Hepatocyte (in vitro differentiated cells): Measurements from ENCODE around the gene SREBF1.

Experiments
- EZH2 ChIP-seq: fragments of 200-600 bp; sonication (generic); IDR thresholded peaks from 2 replicates; pipeline ENCODE4 v1.6.1; 2016; ENCODE audit warnings: antibody characterized with exemption, mild to moderate bottlenecking, borderline replicate concordance
- TF ChIP-seq, protein P1 (sequence below): fragments of 200-600 bp; sonication (generic); IDR thresholded peaks from 2 replicates; pipeline ENCODE4 v1.5.1; 2016; ENCODE audit warnings: antibody characterized with exemption, mild to moderate bottlenecking; ENCODE audit not compliant: poor library complexity

DNA sequence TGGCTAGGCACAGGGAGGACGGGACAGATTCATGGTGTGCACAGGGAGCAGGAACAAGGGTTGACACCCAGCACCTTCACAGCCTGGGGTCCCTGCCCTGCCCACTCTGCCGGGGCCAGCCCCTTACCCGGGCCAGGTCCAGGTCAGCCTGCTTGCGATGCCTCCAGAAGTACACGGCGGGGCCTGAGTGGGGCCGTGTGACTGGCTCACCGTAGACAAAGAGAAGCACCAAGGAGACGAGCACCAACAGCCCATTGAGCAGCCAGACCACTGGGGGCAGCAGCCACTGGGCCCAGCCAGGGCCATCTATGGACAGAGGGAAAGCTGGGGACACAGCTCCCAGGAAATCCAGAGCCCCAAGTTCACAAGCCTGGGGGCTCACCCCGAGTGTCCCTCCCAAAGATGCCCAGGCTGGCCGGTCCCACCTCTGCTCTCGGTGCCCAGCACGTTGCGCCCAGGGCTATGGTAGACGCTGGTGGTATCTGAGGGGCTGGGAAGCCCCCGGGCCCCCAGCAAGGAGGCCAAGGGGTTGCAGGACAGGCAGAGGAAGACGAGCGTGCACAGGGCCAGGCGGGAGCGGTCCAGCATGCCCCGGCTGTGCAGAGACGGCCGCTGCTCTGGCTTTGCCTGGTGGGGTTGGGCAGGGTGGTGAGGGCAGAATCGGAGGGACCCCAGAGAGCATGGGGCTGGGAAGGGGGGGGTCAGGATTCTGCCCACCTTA is 19.8 kb downstream of the SREBF1 start:
- TF ChIP-seq, protein P1, sequence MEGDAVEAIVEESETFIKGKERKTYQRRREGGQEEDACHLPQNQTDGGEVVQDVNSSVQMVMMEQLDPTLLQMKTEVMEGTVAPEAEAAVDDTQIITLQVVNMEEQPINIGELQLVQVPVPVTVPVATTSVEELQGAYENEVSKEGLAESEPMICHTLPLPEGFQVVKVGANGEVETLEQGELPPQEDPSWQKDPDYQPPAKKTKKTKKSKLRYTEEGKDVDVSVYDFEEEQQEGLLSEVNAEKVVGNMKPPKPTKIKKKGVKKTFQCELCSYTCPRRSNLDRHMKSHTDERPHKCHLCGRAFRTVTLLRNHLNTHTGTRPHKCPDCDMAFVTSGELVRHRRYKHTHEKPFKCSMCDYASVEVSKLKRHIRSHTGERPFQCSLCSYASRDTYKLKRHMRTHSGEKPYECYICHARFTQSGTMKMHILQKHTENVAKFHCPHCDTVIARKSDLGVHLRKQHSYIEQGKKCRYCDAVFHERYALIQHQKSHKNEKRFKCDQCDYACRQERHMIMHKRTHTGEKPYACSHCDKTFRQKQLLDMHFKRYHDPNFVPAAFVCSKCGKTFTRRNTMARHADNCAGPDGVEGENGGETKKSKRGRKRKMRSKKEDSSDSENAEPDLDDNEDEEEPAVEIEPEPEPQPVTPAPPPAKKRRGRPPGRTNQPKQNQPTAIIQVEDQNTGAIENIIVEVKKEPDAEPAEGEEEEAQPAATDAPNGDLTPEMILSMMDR: no peak
- no peak for TF ChIP-seq EZH2
